ENCODE results near the gene CARD16.

The CARD16 gene

DNA sequence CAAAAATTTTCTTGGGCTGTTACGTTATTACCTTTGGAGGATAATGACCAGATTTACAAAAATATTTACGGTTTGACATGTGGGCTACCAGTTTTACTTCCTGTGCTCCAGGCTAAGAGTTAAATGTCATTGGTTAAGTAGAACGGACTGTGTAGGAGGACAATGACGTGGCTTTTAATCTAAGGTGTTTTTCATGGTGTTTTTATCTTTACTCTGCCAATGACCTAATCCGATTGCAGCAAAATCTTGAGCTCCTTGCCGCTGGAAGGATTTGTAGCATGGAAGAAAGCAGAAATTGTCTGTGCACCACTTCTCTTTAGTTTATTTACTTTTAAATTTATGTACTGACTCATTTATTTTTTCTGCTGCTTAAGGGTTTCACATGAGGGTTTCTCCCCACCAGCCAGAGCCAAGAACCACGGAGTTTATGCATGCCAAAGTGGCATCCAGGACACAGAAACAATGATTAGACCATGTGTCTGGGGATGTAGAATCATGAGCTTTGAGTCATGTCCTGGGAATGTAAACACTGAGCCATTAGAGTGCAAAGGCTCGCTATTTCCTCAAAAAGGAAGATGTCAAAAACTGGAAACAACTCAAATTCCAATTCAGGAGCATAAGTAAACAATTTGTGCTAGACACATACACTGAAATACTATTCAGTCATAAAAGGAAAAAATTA is 1.9 kb upstream of the CARD16 start:
- DNase-seq, result peak; percentile 82

GRCh38 chr11:105045676-105046296 is 651 bp upstream of the CARD16 start:
- DNase-seq, result no peak

- no peak for DNase-seq
Observed at GRCh38 chr11:105042178-105042577, 3.0 kb downstream of the CARD16 start.

GRCh38 chr11:105040703-105041102 is 4.4 kb downstream of the CARD16 start:
- DNase-seq, result no peak

DNA sequence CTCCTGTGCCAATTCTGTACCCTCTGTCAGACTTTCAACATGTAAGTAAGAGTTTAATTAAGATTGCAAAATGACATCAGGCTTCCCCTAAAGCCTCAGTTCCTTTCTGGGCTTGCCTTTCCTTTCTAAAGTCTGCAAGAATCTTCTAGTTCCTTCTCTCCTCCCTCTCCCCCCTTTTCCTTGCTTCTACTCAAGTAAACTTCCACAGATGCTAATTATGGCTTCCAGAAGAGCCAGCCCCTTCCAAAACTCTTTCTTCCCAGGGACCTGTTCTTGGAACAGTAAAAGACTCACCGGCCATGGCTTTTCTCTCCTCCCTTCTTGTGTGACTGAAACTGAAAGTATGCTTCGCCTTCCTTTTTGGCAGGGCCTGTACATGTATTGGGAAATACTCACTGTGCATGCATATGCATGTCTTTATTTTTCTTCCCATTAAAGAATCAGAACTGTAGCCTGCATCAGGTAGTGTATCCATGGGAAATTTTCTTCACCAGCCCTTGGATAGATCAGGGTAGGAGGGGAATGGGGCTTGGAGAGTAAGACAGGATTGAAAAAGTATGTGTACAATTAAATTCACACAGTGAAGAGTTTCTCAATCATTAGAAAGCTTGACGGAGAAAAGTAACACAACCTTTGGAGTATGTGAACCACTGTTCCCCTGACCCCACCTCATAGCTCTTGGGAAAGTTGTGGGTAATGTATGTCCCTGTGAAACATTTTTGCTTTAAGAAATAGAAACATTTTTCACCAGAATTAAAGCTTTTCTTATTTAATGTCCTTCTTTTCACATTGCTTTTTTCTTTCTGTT is 10.1 kb downstream of the CARD16 start, which contains the start of gene CASP1:
Gene CASP1, minus strand, starts transcription at position 332 of the 808 bp plus-strand sequence. Its CDS starts 31 bp downstream, at position 301.
- peak; percentile 86 for DNase-seq

DNA sequence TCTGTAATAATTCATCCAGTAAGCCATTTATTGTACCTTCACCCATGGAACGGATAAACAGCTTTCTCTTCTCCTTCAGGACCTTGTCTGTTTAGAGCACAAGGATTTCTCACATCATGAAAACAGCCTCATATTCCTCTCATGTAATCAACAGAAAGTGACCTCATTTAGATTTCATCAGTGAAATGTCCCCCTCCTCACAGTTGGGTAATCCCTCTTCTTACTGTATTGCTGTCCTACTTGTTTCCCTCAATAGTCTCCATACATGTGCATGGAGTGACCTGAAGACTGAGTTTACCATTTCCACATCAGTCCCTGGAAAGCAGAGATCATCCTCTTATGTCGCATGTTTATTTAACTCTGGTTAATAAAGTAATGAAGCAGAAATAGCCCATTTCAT is 10.7 kb downstream of the CARD16 start:
- DNase-seq, result peak; percentile 43

DNA sequence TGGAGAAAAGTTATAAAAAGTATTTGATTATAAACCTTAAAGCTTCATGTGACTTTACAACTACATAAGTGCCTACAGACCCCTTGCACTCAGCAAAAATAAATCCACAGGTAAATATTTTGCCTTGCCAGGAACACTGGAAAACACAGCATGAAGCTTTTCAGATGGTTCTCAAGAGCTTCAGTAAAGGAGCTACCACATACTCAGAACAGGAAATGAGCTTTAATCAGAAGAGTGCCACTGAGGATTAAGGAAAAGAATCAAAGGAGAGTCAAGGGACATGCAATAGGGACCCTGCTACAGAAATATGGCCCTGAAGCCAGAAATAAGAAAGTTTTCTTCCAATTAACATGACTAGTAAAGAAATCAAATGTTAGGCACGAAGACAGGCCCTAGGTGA is 11.4 kb downstream of the CARD16 start:
- DNase-seq, result no peak

- DNase-seq, result peak; percentile 93
Observed at GRCh38 chr11:105033343-105033742, 11.8 kb downstream of the CARD16 start.

DNA sequence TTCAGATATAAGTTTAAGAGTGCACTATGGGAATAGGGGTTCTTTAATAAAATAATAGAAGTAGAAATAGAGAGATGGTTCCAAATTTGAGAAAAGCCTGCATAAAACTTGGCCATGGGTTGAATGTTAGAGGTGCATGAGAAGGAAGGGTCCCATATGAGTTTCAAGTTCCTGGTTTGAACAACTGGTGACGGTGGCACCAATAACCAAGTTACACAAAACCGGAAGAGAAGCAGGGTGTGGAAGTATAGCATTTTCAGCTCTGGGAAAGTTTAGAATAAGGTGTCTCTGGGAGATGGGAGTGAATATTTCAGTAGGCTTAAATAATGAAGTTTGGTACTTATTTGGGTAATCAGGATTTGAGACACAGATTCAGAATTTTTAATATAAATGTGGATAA is 12.6 kb downstream of the CARD16 start:
- DNase-seq, result peak; percentile 85

- DNase-seq, result peak; percentile 30
Observed at GRCh38 chr11:105027678-105028077, 17.5 kb downstream of the CARD16 start.

- DNase-seq, result no peak
Observed at GRCh38 chr11:105024394-105024793, 20.7 kb downstream of the CARD16 start.

- peak; percentile 88 for DNase-seq
Observed at GRCh38 chr11:105023003-105023402, 22.1 kb downstream of the CARD16 start, which contains the start of gene CASP5. CASP5 (minus strand) TSS chr11:105023168; CDS start chr11:105023136, 32 bp downstream.

GRCh38 chr11:105022527-105022926 is 22.6 kb downstream of the CARD16 start:
- no peak for DNase-seq

DNA sequence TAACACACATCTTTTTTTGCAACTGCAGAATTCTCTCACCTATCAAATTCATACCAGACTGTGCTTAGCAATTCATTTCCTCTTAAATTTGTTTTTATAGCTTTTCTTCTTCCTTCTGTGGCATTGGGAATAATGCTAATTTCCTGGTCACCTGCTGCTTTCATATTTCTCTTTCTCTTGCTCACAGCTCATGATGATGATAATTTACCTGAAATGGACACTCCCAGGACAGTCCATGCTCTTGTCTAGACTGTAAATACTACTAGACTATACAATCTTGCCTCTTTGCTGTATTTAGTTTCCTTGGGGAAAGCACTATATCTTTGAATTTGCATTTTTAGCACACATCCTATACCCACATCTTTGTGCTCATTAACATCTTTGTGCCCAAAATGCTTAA is 37.7 kb downstream of the CARD16 start:
- no peak for DNase-seq

DNA sequence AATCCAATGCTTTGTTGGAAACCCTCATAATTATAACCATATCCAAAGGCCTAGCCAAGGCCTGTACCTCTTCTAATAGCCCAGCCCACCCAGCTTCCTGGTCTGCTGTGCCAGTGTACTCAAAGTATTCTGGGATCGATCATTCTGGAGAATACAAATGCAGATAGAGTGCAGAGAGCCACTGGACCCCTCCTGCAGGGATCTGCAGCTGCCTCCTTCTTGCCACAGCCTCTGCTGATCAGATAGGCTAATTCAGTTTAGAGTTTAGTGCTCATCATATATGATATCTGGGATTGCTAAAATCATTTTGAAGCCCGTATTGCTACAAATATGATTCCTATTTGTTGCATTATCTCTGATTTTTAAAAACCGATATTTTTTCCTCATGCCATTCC is 39.7 kb downstream of the CARD16 start:
- DNase-seq, result no peak

DNA sequence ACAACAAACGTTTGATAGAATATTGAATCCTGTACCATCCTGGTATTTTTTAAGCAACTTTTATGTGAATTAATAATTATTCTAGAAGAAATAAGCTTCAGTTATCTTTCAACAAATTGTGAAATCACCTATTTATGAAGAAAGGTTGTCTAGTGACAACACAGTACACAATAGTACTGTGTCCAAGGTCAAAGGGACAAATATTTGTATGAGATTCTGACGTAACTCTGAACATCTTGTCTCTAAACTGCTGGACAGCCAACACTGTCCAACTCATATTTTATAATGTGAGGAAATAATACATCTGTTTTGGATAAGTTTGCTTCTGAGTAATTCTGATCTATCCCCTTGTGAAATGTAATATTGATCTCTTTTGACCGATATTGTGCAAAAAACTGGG is 41.1 kb downstream of the CARD16 start:
- DNase-seq, result no peak

DNA sequence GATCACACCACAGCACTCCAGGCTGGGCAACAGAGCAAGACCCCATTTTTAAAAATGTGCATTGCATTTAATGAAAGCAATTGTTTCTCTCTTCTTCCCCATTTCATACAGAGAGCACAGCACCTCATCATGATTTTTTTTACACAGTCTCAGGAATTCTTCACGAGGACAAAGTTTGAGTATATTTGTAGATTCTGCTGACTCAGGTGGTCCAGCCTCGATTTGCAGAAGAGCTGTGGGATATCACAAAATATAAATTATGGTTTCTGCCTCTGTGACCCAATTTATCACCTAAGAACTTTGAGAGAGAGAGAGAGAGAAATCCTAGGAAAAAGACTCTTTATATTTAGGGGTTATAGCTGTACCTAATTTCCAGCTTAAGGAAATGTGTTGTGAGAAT is 42.0 kb downstream of the CARD16 start:
- no peak for DNase-seq

DNA sequence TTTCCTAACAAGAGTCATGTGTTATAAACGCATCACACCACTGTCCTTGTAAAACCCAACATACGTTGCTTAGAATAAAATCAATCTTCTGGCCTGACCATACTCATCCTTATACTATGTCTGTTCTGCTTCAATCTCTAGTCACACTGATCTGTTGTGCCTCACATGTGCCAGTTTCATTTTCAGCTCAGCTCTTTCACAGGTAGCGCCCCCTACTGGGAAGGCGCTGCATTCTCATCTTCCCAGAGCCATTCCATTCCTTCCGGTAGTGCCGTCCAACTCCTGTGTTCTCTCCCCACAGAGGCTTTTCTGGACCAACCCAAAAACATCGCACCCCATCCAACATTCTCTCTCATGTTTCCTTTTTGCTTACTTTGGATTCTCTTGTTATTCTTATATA is 44.3 kb downstream of the CARD16 start:
- DNase-seq, result peak; percentile 36

GRCh38 chr11:105000167-105000566 is 45.0 kb downstream of the CARD16 start:
- no peak for DNase-seq

DNA sequence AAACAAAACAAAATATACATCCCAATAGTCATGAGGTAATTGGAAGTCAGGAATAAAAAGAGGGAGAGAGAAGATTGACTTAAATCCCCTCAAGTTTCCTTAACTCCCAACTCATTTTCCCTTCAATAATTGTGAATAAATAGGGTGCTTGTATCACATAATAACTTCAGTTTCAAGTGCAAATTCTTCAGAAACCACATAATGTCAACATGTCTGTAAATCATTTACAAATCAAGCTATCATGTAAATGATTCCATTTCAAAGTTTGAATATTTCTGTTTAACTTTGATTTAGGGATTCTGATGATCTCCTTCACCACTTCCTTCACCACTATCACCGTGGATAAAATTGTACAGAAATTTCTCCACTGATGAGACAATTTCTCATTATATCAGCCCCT is 45.4 kb downstream of the CARD16 start:
- DNase-seq, result no peak

DNA sequence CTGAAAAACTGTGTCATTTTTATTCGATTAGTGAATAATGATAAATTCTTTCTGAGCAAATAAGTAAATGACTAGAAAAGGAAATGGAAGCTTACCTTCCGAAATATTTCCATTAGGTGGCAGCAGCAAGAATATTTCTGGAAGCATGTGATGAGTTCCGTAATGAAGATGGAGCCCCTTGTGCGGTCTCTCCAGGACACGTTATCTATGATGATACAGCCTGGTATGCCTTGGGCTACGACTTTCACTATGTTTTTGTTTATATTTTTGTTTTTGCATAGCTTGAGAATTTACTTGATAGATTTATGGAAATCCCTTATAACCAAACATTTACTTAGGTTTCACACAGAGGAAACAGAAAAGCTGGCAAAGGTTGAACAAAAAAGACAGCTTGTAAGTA is 47.8 kb downstream of the CARD16 start:
- DNase-seq, result no peak

DNA sequence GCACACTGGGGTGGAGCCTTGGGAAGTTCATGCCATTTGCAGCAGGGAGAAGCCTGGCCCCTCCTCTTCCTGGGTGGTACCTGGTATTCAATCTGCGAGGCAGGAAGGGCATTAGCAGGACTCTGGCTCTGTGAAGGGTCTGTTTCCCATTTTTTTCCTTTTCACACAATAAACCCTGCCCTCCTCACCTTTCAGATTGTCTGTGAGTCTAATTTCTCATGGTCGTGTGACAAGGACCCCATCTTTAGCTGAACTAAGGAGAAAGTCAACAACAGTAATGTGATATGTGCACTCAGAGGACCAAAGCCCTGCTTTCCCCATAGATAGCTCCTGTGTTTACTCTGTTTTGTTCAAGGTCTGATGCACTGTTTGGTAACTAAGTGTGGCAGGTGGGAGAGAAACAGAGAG is 50.1 kb downstream of the CARD16 start:
- DNase-seq, result no peak

DNA sequence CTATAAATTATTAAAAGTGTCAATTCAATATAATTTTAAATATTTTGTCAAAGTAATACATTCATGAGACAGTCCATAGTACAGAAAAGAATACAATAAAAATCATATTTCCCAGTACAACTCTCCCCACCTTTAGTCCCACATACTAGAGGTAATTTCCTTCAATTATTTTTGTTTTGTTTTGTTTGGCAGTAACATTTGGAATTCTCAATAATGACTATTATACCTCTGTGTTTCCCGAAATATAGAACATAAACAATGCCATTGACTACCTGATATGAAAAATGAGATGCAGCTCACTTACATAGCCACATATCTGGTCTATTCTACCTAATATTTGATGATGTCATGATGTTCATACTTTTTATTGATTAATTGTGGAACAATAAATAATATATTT is 52.4 kb downstream of the CARD16 start:
- DNase-seq, result no peak

GRCh38 chr11:104991994-104992393 is 53.1 kb downstream of the CARD16 start:
- no peak for DNase-seq
